ENCODE measurements around the gene HS2ST1. TPM values are rescaled to one million over a fixed set of nuclear protein-coding genes. Genes with fewer than 3 reads are reported as not detected.
"Not testable (repeated sequence)": the region's sequence is repeated elsewhere in the genome, so short reads cannot be mapped to it uniquely, and the experiment has no call there.

HS2ST1 gene
- total RNA-seq, 1 donor from 2014 or later = 11.5 TPM

- Histone ChIP-seq H3K4me1 (peaks cover 3% of the 10 kb centered on the region), H3K36me3 (no peaks in the 10 kb centered on the region), H3K9me3 (no peaks in the 10 kb centered on the region), H3K27me3 (no peaks in the 10 kb centered on the region), H3K4me3 (no peak overlapping the region), H3K27ac (no peak overlapping the region)
- no peak for DNase-seq (ENCODE audit: extremely low spot score in 2 of 2)
- intact Hi-C loops (cut with DNase I) = no loop called here
- TF ChIP-seq POLR2AphosphoS5 (IDR thresholded peaks at IDR 0.05; ENCODE audit: insufficient read depth in 1 of 2, low read depth in 1 of 2) (no peak), CTCF (IDR thresholded peaks at IDR 0.05) (no peak)
Measured at GRCh38 chr1:87064309-87064708, 149.9 kb downstream of the HS2ST1 start.

- DNase-seq (ENCODE audit: extremely low spot score in 2 of 2) = no peak
- H3K4me3 ChIP-seq = no peak overlapping the region
- no peaks in the 10 kb centered on the region for H3K27me3 ChIP-seq
- TF ChIP-seq POLR2AphosphoS5 (IDR thresholded peaks at IDR 0.05; ENCODE audit: insufficient read depth in 1 of 2, low read depth in 1 of 2) (no peak), CTCF (IDR thresholded peaks at IDR 0.05) (no peak), POLR2A (IDR thresholded peaks at IDR 0.05) (no peak)
- no peaks in the 10 kb centered on the region for H3K4me1 ChIP-seq
- H3K36me3 ChIP-seq = no peaks in the 10 kb centered on the region
- intact Hi-C loops (cut with DNase I) = no loop called here
- H3K9me3 ChIP-seq = no peaks in the 10 kb centered on the region
- no peak overlapping the region for H3K27ac ChIP-seq
Measured at GRCh38 chr1:87064986-87065385, 150.6 kb downstream of the HS2ST1 start.

GRCh38 chr1:87066708-87067107 is 152.3 kb downstream of the HS2ST1 start:
- H3K4me3 ChIP-seq; intact Hi-C loops (cut with DNase I); H3K9me3 ChIP-seq; DNase-seq (ENCODE audit: extremely low spot score in 2 of 2); H3K27me3 ChIP-seq; H3K4me1 ChIP-seq; H3K27ac ChIP-seq; H3K36me3 ChIP-seq: not testable (repeated sequence)

- Histone ChIP-seq H3K9me3 (no peaks in the 10 kb centered on the region), H3K36me3 (no peaks in the 10 kb centered on the region), H3K27ac (no peak overlapping the region), H3K4me1 (no peaks in the 10 kb centered on the region), H3K27me3 (no peaks in the 10 kb centered on the region), H3K4me3 (no peak overlapping the region)
- no peak for DNase-seq (ENCODE audit: extremely low spot score in 2 of 2)
- intact Hi-C loops (cut with DNase I) = no loop called here
- TF ChIP-seq POLR2AphosphoS5 (IDR thresholded peaks at IDR 0.05; ENCODE audit: insufficient read depth in 1 of 2, low read depth in 1 of 2) (no peak), POLR2A (IDR thresholded peaks at IDR 0.05) (no peak), CTCF (IDR thresholded peaks at IDR 0.05) (no peak)
Measured at GRCh38 chr1:87072411-87072810, 158.0 kb downstream of the HS2ST1 start.

- no peak for DNase-seq (ENCODE audit: extremely low spot score in 2 of 2)
- H3K4me1 ChIP-seq = no peaks in the 10 kb centered on the region
- H3K27ac ChIP-seq = no peak overlapping the region
- H3K4me3 ChIP-seq = no peak overlapping the region
- TF ChIP-seq CTCF (IDR thresholded peaks at IDR 0.05) (no peak), POLR2AphosphoS5 (IDR thresholded peaks at IDR 0.05; ENCODE audit: insufficient read depth in 1 of 2, low read depth in 1 of 2) (no peak), POLR2A (IDR thresholded peaks at IDR 0.05) (no peak)
- H3K27me3 ChIP-seq = no peaks in the 10 kb centered on the region
- H3K9me3 ChIP-seq = no peaks in the 10 kb centered on the region
- intact Hi-C loops (cut with DNase I) = no loop called here
- no peaks in the 10 kb centered on the region for H3K36me3 ChIP-seq
Measured at GRCh38 chr1:87072904-87073303, 158.5 kb downstream of the HS2ST1 start.

All from vagina (tissue), 2 donors.